D721Med (cell line): Measurements from ENCODE around the gene AGBL5.
"Not testable (repeated sequence)": the region's sequence is repeated elsewhere in the genome, so short reads cannot be mapped to it uniquely, and the experiment has no call there.

ENCODE experiments used
- DNase-seq: peaks from one replicate; pipeline ENCODE4 v3.0.0; 2011; ENCODE audit warnings: low spot score; ENCODE audit not compliant: insufficient read length
- FAIRE-seq: peaks from 2 replicates; lab custom pipeline; 2011; peaks lifted over from hg19 to GRCh38; lab: Jason Lieb, UNC
- TF ChIP-seq, protein P1 (sequence below): IDR thresholded peaks from 2 replicates; pipeline ENCODE4 v1.5.1; 2012; ENCODE audit warnings: mild to moderate bottlenecking, control low read depth; ENCODE audit not compliant: insufficient read depth; ENCODE audit errors: missing control alignments

Gene AGBL5

DNA sequence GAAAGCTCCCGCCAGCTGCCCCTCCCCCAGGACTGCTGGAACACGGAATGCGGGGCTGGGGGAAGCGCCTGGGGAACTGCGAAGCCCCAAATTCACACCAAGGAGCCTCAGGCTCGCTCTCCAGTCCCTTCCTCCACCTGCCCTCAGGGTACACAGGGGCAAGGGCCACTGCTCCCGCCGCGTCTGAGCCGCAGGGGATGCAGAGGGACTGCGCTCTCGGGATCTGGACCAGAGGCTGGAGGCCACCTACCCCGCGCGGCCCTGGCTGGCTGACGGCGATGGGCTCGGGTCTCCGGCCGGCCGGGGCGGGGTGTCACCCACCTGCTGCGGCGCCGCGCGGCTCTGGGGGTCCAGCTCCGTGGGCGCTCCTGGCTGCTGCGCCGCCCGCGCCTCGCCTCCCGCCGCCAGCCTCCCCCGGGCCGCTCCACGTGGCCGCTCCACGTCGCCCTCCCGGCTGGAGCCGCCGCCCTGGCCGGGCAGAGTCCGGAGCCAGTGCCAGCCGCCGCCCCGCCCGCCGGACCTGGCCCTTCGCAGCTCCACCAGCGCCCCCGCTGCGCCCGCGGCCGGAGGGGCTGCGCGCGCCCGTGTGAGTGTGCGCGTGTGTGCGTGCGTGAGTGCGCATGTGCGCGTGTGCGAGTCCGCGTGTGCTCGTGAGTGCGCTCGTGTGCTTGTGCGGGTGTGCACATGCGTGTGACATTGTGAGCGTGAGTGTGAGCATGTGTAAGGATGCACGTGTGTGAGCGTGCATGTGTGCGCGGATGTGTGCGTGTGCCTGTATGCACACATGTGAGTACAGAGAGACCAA, 67.3 kb downstream of the AGBL5 start, which contains the start of gene CGREF1:
Gene CGREF1 (minus strand): TSS at position 604 of the 805 bp plus-strand sequence. CDS start 14,762 bp downstream, outside the sequence.
- DNase-seq (no peak), FAIRE-seq (no peak)
- TF ChIP-seq, protein P1, sequence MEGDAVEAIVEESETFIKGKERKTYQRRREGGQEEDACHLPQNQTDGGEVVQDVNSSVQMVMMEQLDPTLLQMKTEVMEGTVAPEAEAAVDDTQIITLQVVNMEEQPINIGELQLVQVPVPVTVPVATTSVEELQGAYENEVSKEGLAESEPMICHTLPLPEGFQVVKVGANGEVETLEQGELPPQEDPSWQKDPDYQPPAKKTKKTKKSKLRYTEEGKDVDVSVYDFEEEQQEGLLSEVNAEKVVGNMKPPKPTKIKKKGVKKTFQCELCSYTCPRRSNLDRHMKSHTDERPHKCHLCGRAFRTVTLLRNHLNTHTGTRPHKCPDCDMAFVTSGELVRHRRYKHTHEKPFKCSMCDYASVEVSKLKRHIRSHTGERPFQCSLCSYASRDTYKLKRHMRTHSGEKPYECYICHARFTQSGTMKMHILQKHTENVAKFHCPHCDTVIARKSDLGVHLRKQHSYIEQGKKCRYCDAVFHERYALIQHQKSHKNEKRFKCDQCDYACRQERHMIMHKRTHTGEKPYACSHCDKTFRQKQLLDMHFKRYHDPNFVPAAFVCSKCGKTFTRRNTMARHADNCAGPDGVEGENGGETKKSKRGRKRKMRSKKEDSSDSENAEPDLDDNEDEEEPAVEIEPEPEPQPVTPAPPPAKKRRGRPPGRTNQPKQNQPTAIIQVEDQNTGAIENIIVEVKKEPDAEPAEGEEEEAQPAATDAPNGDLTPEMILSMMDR = no peak

DNA sequence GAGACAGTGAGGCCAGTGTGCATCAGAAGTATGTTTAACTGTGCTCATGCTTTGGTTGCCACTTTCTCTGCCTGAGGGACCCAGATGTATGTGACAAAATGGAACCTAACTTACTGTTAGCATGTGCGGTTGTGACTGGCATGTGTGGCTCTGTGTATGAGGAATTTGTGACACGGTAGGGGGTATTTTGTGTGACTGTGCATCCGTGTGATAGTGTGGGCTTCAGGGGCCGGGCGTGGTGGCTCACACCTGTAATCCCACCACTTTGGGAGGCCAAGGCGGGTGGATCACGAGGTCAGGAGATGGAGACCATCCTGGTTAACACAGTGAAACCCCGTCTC, 67.8 kb downstream of the AGBL5 start:
- FAIRE-seq, DNase-seq: not testable (repeated sequence)
